ENCODE measurements around the gene SDK1.
A peak's percentile ranks its signal among the peaks of the same experiment; 100 is the strongest.

SDK1 gene

GRCh38 chr7:3847336-3847735, 546.3 kb downstream of the SDK1 start:
- no peak for DNase-seq

GRCh38 chr7:3859431-3859830, 558.4 kb downstream of the SDK1 start:
- DNase-seq = no peak

DNA sequence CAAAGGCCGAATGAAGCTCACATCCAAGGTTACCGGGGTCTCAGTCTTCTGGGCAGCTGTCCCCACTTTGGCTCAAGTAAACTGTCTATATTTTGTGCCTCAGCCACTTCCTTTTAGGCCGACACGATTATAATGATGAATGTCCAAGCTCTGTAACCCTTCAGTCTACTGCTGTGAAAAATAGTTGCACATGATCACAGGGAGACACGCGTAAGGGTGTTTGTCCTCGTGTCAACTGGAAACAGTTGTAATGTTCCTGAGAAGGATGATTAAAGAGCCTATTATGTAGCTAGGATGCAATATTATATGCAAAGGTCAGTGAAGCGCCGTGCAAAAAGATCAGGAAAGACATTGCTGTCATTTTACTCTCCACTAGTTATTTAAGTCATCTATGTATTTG, 559.9 kb downstream of the SDK1 start:
- no peak for DNase-seq

DNA sequence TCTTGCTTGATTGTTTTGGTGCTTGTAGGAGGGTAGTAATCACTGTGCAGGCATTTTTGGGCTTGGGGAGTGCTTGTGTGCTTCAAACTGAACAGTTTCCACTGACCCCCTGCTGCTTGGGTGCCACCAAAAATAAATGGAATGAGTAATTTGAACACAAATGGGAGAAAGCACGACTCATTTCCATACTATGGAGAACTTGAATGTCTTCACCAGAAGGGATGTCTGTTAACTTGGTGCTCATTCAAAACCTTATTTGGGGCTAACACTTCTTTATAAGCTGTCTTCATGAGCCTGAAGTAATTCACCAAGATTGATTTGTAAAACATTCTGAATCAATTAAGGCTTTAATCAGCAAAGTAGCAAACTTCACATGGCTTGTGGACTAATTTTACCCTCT, 560.3 kb downstream of the SDK1 start:
- DNase-seq = no peak

GRCh38 chr7:3861941-3862340, 560.9 kb downstream of the SDK1 start:
- no peak for DNase-seq

- DNase-seq = no peak
Measured at GRCh38 chr7:3862774-3863173, 561.7 kb downstream of the SDK1 start.

DNA sequence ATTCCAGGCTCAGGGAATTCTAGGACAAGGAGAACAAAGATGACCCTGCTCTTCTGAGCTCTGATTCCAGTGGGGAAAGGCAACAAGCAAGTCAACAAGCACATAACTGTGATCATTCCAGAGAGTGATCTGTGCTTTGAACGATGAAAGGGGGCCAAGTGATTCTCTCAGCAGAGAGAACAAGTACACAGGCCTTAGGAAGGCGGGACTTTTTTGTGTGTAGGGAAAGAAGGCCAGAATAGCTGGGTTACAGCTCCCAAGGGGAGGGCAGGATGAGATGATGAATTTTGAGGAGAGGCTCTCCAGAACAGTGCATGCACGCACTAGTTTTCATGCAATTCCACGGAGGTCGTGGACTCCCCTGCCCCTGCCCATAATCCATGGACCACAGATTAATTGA, 565.2 kb downstream of the SDK1 start:
- no peak for DNase-seq

GRCh38 chr7:3867863-3868262, 566.8 kb downstream of the SDK1 start:
- DNase-seq = no peak

GRCh38 chr7:3879355-3880075, 578.5 kb downstream of the SDK1 start:
- no peak for DNase-seq

DNA sequence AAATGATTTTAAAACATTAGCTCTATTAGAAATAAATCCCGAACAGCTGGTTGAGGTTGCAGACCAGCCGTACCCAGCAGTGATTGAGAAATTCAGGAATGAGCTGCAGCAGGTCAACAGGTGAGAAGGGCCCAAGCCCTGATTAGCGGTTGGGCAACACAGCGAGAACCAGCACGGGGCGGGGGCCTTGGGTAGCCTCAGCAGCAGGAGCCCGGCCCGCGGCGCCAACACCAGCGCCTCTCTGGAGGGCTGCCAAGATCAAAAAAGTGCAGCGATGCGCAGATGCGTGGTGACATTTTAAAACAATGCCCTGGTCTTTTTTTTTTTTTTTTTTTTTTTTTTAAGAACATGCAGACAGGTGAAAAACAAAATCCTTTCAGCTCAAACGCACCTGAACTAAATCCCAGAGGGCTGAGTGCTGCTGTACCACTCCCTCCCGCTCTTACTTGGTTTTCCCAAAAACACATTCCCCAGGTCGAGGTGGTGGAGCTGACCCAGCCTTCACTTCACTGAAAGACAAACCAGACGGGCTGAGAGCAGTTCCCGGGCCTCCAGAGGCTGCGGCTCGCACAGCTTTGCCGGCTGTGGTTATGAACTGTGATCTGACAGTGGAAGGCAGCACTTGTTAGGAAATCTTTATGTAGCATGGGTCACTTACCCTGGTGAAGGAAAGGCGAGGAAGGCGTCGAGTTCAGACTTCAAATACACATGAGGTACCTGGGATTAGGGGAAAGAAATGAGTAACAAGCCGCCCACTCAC, 579.4 kb downstream of the SDK1 start:
- DNase-seq = no peak

- DNase-seq = no peak
Measured at GRCh38 chr7:3882782-3883181, 581.7 kb downstream of the SDK1 start.

DNA sequence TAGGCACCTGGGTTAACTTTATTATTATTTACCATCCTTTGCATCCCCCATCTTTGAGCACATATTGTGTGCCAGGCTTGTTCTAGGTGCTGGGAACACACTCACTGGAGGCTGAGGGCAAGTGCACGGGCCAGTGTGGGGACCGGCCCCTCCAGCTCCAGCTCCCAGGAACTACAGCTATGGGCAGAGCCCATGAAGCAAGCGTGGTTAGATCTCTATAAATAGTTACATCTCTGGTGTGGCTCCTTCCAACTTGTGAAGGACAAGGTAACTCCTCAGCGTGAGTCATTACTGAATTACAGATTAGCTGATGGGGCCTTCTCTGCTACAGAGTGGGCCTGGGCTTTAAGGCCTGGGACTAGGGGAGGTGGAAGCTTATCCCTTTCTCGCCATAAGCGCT, 583.5 kb downstream of the SDK1 start:
- no peak for DNase-seq

GRCh38 chr7:3887096-3887690, 586.1 kb downstream of the SDK1 start:
- DNase-seq = no peak

DNA sequence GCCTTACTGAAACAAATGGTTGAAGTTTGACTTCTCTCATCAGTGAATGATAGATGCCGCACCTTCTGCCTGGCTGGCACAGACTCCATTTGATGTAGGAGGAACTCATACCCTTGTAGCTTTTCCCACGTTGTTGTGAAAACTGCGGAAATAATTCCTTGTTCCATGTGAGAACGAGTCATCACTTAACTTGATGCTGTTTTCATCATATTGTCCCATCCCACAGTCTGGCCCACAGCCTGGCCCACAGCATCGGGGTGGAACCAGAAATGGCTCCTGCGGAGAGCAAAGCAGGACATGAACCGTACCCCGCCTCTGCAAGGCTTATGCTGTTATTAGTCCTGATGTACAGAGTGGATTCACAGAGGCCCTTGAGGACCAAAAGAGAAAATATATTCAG, 587.0 kb downstream of the SDK1 start:
- DNase-seq = no peak

GRCh38 chr7:3892157-3892556, 591.1 kb downstream of the SDK1 start:
- DNase-seq = no peak

DNA sequence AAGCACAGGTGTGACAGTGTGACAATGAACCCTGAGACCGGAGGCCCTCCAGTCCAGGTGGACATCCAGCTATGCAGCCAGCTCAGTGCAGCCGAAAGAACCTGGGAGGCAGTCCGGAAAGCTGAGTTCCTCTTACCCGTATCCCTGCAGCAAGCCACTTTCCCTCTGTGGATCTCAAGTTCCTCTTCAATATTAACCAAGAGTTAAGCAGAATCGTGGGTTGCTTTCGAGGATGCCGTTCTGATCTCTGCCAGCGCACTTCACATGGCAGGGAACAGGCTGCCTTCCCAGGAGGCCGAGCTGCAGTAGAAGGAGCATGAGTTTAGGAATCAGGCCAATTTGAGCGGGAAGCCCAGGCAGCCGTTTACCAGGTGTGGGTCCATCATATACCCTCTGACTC, 591.6 kb downstream of the SDK1 start:
- no peak for DNase-seq

DNA sequence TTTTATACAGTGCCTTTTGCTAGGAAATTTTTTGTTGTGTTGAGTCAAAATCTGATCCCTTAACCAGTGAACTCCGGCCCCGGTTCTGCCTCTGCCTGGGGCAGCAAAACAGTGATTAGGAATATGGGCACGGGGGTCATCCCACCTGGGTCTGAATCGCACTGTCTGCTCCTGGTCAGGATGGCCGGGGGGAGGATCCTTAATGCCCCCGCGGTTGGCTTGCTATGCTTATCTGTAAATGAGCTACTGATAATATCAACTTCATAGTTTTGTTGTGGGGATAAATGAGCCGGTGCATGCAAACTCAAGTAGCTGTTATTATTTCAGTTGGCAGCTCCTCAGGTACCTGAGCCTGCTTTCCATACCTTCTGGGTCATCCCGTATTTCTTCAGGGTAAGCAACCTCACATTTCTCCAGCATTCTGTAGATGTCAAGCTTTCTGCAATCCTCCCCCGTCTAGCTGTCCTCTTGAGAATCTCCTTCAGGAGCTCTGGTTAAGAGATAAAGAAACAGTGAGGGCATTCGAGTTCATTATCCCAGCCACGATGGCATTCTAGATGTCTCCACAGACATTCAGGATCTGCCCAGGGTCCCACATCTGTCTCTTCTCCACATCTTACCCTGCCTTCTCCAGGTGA, 592.2 kb downstream of the SDK1 start:
- no peak for DNase-seq

DNA sequence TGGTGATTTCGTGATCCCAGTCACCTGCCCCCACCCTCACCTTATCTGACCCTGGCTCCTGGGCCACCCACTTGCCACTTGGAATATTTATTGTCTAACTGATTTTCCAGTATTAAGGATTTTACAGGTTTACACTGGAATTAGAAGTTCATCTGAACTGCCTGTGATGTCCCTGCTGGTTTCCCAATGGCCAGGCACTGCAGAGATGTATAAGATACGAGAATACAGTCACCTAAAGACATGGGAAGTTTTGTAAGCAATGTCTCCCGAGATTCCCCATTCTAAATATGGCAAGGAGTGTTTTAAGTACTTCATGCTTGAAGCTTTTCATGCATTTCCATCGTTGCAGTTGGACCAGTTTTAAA, 592.7 kb downstream of the SDK1 start:
- DNase-seq = no peak

- DNase-seq = no peak
Measured at GRCh38 chr7:3895341-3896116, 594.5 kb downstream of the SDK1 start.

DNA sequence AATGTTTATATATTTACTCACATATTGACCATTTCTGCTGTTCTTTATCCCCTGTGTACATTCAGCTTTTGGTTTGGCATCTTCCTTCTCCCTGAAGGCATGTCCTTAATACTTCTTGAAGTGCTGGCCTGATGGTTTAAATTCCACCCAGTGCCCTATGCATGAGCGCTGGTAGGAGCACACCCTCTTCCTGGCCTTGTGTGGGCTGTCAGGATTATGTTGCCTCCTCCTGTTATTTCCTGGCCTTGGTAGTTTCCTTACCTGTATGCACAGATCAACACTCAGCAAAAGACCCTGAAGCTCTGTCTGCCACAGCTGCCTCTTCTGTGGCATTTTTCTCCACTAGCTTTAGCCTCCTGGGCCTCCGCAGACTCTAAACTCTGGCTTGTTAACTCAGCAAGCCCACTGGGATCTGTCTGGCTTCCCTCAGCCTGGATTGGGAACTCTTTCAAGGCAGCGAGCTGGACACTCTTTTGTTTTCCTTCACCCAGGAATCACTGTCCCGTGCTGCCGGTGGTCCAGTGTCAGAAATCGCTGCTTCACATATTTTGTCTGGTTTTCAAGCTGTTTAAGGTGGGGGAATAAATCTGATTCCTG, 595.2 kb downstream of the SDK1 start:
- no peak for DNase-seq

- DNase-seq = peak in 2 of 4 experiments; percentile 6 to 8
Measured at GRCh38 chr7:3897430-3898372, 596.6 kb downstream of the SDK1 start.
